Spleen (tissue), 7 donors: Measurements from ENCODE around the gene FTO.

Experiments
- POLR2A ChIP-seq, 3 donors: fragments of 450-650 bp; IDR thresholded peaks; one replicate each; pipeline ENCODE4 v1.5.1; 2017; ENCODE audit warnings: antibody characterized with exemption in 3 of 3, mild to moderate bottlenecking in 1 of 3
- POLR2AphosphoS5 ChIP-seq, 3 donors: sonication (generic); formaldehyde crosslinking; IDR thresholded peaks; one replicate each; pipeline ENCODE4 v1.5.1; 2017; ENCODE audit warnings: antibody characterized with exemption in 3 of 3
- TF ChIP-seq, protein P1 (sequence below), 11 experiments: fragments of 200-600 bp in 7 of 11; fragments of 450-650 bp in 4 of 11; sonication (generic) in 4 of 11; IDR thresholded peaks in 8 of 11; conservative IDR thresholded peaks in 3 of 11; 1 replicate in 7 of 11; 2 replicates in 4 of 11; pipeline versions ENCODE4 v1.4.0 to v1.8.0; 2016 to 2021; ENCODE audit warnings: antibody characterized with exemption in 11 of 11, inconsistent platforms in 4 of 11, mild to moderate bottlenecking in 1 of 11
- donor health status: DM: no; HTN: no; CAD: no; lungs with moderate emphysema.
- donor health status: DM: no; HTN: no; CAD: no.
- donor health status: DM: no; HTN: no; CAD: no.

DNA sequence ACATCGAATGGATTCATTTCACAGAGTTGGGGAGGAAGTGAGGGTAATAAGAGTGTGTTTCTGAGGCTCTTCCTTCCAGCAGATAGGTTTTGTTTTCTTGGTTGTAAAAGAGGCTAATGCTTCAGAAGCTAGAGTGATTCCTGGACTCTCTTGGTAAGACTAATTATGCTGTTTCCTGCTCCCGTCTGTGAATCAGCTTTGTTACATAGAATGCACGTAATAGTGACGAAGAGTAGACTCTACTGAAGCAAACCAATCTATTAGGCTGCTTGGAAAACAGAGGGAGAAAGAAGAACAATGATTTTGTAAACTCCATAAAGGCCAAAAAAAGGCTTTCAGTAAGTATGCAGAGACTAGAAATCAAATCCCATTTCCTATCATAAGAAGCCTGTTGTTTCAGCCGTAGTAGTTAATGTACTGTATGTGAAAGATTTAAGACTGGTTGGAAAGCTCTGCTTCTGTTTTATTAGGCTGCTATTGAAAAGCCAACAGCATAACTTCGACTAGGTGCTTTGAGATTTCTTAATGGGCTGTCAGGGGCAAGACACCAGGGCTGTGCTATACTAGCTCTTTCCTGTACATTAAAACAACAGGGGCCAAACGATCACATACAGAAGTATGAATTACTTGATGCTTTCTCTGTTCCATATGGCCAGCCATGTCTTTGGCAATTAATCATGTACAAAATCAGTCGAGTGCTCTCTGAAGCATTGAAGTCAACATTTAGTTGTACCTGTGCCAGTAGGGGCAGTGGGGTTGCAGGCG, 219.0 kb downstream of the FTO start:
- no peak for TF ChIP-seq POLR2AphosphoS5 (IDR thresholded peaks at IDR 0.05)
- TF ChIP-seq, protein P1, sequence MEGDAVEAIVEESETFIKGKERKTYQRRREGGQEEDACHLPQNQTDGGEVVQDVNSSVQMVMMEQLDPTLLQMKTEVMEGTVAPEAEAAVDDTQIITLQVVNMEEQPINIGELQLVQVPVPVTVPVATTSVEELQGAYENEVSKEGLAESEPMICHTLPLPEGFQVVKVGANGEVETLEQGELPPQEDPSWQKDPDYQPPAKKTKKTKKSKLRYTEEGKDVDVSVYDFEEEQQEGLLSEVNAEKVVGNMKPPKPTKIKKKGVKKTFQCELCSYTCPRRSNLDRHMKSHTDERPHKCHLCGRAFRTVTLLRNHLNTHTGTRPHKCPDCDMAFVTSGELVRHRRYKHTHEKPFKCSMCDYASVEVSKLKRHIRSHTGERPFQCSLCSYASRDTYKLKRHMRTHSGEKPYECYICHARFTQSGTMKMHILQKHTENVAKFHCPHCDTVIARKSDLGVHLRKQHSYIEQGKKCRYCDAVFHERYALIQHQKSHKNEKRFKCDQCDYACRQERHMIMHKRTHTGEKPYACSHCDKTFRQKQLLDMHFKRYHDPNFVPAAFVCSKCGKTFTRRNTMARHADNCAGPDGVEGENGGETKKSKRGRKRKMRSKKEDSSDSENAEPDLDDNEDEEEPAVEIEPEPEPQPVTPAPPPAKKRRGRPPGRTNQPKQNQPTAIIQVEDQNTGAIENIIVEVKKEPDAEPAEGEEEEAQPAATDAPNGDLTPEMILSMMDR (IDR thresholded peaks at IDR 0.05 in 8 of 11, conservative IDR thresholded peaks at IDR 0.05 in 3 of 11), result no peak
- TF ChIP-seq POLR2A (IDR thresholded peaks at IDR 0.05), result no peak
